Neural cell (in vitro differentiated cells): ENCODE measurements around the gene TAF10. TPM values are rescaled to one million over a fixed set of nuclear protein-coding genes. Genes with fewer than 3 reads are reported as not detected.

Experiments used
- H2AFZ ChIP-seq: fragments of 200-600, 300-800 bp; sonication (generic), shearing (Covaris generic); 2 replicates; pipeline ENCODE4 v1.6.0; 2014; ENCODE audit warnings: low read depth, mild to moderate bottlenecking, antibody characterized with exemption, low read length, moderate library complexity
- H3F3A ChIP-seq: fragments of 200-600 bp; shearing (Covaris generic); 2 replicates; pipeline ENCODE4 v1.6.1; 2016; ENCODE audit warnings: mild to moderate bottlenecking, moderate library complexity, mixed read lengths, antibody characterized with exemption, low read length; ENCODE audit not compliant: insufficient read depth, poor library complexity, severe bottlenecking
- H3K27ac ChIP-seq: fragments of 200-600, 300-800 bp; sonication (generic), shearing (Covaris generic); 2 replicates; pipeline ENCODE4 v1.5.1; 2014; ENCODE audit warnings: mild to moderate bottlenecking, low read length, moderate library complexity
- H3K27me3 ChIP-seq: fragments of 300-800, 200-600 bp; sonication (generic), shearing (Covaris generic); 2 replicates; pipeline ENCODE4 v1.6.0; 2014; ENCODE audit warnings: mild to moderate bottlenecking, low read depth, low read length, moderate library complexity; ENCODE audit not compliant: insufficient read depth
- H3K36me3 ChIP-seq: fragments of 300-800, 200-600 bp; sonication (generic), shearing (Covaris generic); 2 replicates; pipeline ENCODE4 v1.5.1; 2014; ENCODE audit warnings: mild to moderate bottlenecking, antibody characterized with exemption, low read length, moderate library complexity; ENCODE audit not compliant: insufficient read depth
- H3K4me2 ChIP-seq: fragments of 300-800, 200-600 bp; sonication (generic), shearing (Covaris generic); 2 replicates; pipeline ENCODE4 v1.6.0; 2014; ENCODE audit warnings: mild to moderate bottlenecking, low read length
- H3K4me3 ChIP-seq: fragments of 300-800, 200-600 bp; sonication (generic), shearing (Covaris generic); 2 replicates; pipeline ENCODE4 v1.5.1; 2014; ENCODE audit warnings: mild to moderate bottlenecking, low read length, moderate library complexity
- H3K79me2 ChIP-seq: fragments of 200-600 bp; shearing (Covaris generic); replicated peaks from 2 replicates; pipeline ENCODE4 v1.6.0; 2014; ENCODE audit warnings: mild to moderate bottlenecking, low read length, moderate library complexity; ENCODE audit not compliant: insufficient read depth
- H3K9ac ChIP-seq: fragments of 300-800, 200-600 bp; sonication (generic), shearing (Covaris generic); 2 replicates; pipeline ENCODE4 v1.6.1; 2016; ENCODE audit warnings: mild to moderate bottlenecking, low read length, mixed read lengths
- H3K9me2 ChIP-seq: fragments of 200-600 bp; shearing (Covaris generic); 2 replicates; pipeline ENCODE4 v1.6.1; 2016; ENCODE audit warnings: mild to moderate bottlenecking, low read length, mixed read lengths; ENCODE audit not compliant: insufficient read depth
- H3K9me3 ChIP-seq: fragments of 200-600, 300-800 bp; sonication (generic), shearing (Covaris generic); 2 replicates; pipeline ENCODE4 v1.6.1; 2016; ENCODE audit warnings: mild to moderate bottlenecking, mixed run types, low read length, moderate library complexity, mixed read lengths
- H4K20me1 ChIP-seq: fragments of 200-600 bp; shearing (Covaris generic); 2 replicates; pipeline ENCODE4 v1.6.1; 2016; ENCODE audit warnings: mild to moderate bottlenecking, mixed run types; ENCODE audit not compliant: insufficient read depth
- EP300 ChIP-seq: fragments of 450-650 bp; conservative IDR thresholded peaks from 2 replicates; pipeline ENCODE4 v1.6.1; 2014; ENCODE audit warnings: antibody characterized with exemption, mild to moderate bottlenecking, moderate library complexity; ENCODE audit not compliant: poor library complexity, severe bottlenecking
- EZH2 ChIP-seq: fragments of 200-600, 300-800 bp; shearing (Covaris generic), sonication (generic); IDR thresholded peaks from 2 replicates; pipeline ENCODE4 v1.6.1; 2014; ENCODE audit warnings: antibody characterized with exemption, low read length, borderline replicate concordance, mild to moderate bottlenecking; ENCODE audit not compliant: insufficient read depth, poor library complexity, severe bottlenecking
- MXI1 ChIP-seq: fragments of 450-650 bp; conservative IDR thresholded peaks from 2 replicates; pipeline ENCODE4 v1.6.1; 2014; ENCODE audit warnings: antibody characterized with exemption, mild to moderate bottlenecking; ENCODE audit not compliant: poor library complexity, severe bottlenecking
- POLR2AphosphoS5 ChIP-seq: IDR thresholded peaks from 2 replicates; pipeline ENCODE4 v1.6.1; 2012
- RAD21 ChIP-seq: fragments of 450-650 bp; conservative IDR thresholded peaks from 2 replicates; pipeline ENCODE4 v1.6.1; 2014; ENCODE audit warnings: antibody characterized with exemption, mild to moderate bottlenecking, moderate library complexity
- SMC3 ChIP-seq: fragments of 450-650 bp; conservative IDR thresholded peaks from 2 replicates; pipeline ENCODE4 v1.6.1; 2014; ENCODE audit warnings: antibody characterized with exemption, mild to moderate bottlenecking, moderate library complexity; ENCODE audit not compliant: poor library complexity
- TAF1 ChIP-seq: IDR thresholded peaks from 2 replicates; pipeline ENCODE4 v1.6.1; 2012; ENCODE audit warnings: low read depth
- polyA plus RNA-seq: library from polyadenylated mRNA; depleted of rRNA; stranded (reverse); fragments of >200 nt; gene quantifications from 2 replicates; pipeline ENCODE4 v1.2.3, GENCODE V29; 2014
- TF ChIP-seq, protein P1 (sequence below): fragments of 450-650 bp; IDR thresholded peaks from 2 replicates; pipeline ENCODE4 v1.5.1; 2014; ENCODE audit warnings: antibody characterized with exemption, mild to moderate bottlenecking, moderate library complexity; ENCODE audit not compliant: poor library complexity, severe bottlenecking
- TF ChIP-seq, protein P2 (sequence below): IDR thresholded peaks from 2 replicates; pipeline ENCODE4 v1.6.1; 2012; ENCODE audit warnings: borderline replicate concordance

Gene TAF10
- polyA plus RNA-seq, 1 donor from 2014 or later = 39.7 TPM

DNA sequence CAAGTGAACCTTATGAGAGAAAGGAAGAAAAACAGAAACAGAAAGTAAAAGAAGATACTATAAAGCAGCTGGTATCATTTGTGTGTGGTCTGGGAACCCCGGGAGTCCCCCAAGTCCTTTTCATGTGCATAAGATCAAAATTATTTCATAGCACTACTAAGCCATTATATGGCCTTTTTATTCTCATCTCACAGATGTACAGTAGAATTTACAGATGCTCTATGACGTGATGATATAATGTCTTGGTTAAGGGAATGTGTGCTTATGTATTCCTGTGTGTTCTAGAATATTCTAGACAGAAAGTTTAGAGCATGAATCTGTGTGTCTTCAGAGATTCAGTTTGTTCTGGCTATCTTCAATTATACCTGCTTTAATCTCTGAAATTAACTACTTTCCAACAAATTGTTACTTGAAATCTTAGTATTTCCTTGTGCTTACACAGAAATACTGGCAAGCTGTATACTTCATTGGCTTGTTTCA lies 15.8 kb upstream of the TAF10 start:
- Histone ChIP-seq H3F3A (no peaks in the 10 kb centered on the region), H3K79me2 (no peaks in the 10 kb centered on the region), H3K36me3 (peaks cover 21% of the 10 kb centered on the region), H4K20me1 (no peaks in the 10 kb centered on the region), H2AFZ (no peak overlapping the region), H3K4me2 (no peak overlapping the region), H3K27me3 (no peaks in the 10 kb centered on the region), H3K4me3 (no peak overlapping the region), H3K9ac (no peak overlapping the region), H3K27ac (no peak overlapping the region), H3K9me2 (no peaks in the 10 kb centered on the region), H3K9me3 (no peaks in the 10 kb centered on the region)
- TF ChIP-seq MXI1 (no peak), TAF1 (no peak), EZH2 (no peak), RAD21 (no peak), POLR2AphosphoS5 (no peak), SMC3 (no peak), EP300 (no peak)
- TF ChIP-seq, protein P1, sequence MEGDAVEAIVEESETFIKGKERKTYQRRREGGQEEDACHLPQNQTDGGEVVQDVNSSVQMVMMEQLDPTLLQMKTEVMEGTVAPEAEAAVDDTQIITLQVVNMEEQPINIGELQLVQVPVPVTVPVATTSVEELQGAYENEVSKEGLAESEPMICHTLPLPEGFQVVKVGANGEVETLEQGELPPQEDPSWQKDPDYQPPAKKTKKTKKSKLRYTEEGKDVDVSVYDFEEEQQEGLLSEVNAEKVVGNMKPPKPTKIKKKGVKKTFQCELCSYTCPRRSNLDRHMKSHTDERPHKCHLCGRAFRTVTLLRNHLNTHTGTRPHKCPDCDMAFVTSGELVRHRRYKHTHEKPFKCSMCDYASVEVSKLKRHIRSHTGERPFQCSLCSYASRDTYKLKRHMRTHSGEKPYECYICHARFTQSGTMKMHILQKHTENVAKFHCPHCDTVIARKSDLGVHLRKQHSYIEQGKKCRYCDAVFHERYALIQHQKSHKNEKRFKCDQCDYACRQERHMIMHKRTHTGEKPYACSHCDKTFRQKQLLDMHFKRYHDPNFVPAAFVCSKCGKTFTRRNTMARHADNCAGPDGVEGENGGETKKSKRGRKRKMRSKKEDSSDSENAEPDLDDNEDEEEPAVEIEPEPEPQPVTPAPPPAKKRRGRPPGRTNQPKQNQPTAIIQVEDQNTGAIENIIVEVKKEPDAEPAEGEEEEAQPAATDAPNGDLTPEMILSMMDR = no peak
- TF ChIP-seq, protein P2, sequence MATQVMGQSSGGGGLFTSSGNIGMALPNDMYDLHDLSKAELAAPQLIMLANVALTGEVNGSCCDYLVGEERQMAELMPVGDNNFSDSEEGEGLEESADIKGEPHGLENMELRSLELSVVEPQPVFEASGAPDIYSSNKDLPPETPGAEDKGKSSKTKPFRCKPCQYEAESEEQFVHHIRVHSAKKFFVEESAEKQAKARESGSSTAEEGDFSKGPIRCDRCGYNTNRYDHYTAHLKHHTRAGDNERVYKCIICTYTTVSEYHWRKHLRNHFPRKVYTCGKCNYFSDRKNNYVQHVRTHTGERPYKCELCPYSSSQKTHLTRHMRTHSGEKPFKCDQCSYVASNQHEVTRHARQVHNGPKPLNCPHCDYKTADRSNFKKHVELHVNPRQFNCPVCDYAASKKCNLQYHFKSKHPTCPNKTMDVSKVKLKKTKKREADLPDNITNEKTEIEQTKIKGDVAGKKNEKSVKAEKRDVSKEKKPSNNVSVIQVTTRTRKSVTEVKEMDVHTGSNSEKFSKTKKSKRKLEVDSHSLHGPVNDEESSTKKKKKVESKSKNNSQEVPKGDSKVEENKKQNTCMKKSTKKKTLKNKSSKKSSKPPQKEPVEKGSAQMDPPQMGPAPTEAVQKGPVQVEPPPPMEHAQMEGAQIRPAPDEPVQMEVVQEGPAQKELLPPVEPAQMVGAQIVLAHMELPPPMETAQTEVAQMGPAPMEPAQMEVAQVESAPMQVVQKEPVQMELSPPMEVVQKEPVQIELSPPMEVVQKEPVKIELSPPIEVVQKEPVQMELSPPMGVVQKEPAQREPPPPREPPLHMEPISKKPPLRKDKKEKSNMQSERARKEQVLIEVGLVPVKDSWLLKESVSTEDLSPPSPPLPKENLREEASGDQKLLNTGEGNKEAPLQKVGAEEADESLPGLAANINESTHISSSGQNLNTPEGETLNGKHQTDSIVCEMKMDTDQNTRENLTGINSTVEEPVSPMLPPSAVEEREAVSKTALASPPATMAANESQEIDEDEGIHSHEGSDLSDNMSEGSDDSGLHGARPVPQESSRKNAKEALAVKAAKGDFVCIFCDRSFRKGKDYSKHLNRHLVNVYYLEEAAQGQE = no peak

DNA sequence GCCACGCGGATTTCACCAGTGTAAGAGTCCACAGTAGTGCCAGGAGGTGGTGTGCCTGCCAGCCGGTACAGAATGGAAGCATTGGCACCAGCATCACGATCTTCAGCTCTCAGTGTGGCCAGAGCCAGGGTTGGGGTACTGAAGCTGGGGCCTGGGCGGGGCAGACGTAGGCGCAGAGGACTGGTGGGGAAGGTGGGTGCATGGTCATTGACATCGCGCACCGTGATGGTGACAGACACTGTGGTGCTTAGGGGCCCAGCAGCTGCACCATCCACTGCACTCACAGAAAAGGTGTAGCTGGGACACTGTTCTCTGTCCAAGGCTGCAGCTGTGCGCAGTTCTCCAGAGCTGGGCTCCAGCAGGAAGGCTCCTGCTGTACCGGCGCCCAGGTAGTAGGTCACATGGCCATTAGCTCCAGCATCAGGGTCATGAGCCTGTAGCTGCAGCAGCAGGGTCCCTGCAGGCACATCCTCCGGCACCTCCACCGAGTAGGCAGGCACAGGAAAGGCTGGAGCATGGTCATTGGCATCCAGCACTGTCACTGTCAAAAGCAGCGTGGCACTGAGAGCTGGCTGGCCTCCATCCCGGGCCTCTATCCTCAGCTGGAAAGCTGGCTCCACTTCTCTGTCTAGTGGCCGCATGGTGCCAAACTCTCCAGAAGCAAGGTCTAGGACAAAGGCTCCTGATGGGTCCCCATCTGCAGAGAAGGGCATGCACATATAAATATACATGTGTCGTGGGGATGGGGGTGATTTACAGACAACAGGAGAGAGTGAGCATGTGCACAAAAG lies 15.2 kb upstream of the TAF10 start:
- no peak for TF ChIP-seq EZH2
- TF ChIP-seq TAF1 = no peak
- TF ChIP-seq, protein P1 = no peak
- TF ChIP-seq, protein P2 = no peak
- TF ChIP-seq SMC3 = no peak
- TF ChIP-seq RAD21 = no peak
- TF ChIP-seq MXI1 = no peak
- TF ChIP-seq POLR2AphosphoS5 = no peak
- TF ChIP-seq EP300 = no peak
- Histone ChIP-seq H3K4me3 (no peak overlapping the region), H3K79me2 (no peaks in the 10 kb centered on the region), H3K27ac (no peak overlapping the region), H3K36me3 (peaks cover 16% of the 10 kb centered on the region), H3K9me3 (no peaks in the 10 kb centered on the region), H4K20me1 (no peaks in the 10 kb centered on the region), H3K9ac (no peak overlapping the region), H3K4me2 (no peak overlapping the region), H3F3A (no peaks in the 10 kb centered on the region), H2AFZ (no peak overlapping the region), H3K9me2 (no peaks in the 10 kb centered on the region), H3K27me3 (no peaks in the 10 kb centered on the region)
